HUES64 (cell line): ENCODE measurements around the gene PTPRU.
"Not testable (repeated sequence)": the region's sequence is repeated elsewhere in the genome, so short reads cannot be mapped to it uniquely, and the experiment has no call there.

Experiments
- H3K27ac ChIP-seq: 2 replicates; pipeline ENCODE4 v1.7.0; 2013; ENCODE audit warnings: low read depth, low read length, inconsistent platforms
- H3K27me3 ChIP-seq: 2 replicates; pipeline ENCODE4 v1.6.1; 2013; ENCODE audit warnings: mild to moderate bottlenecking, low read length; ENCODE audit not compliant: insufficient read depth
- H3K36me3 ChIP-seq: 2 replicates; pipeline ENCODE4 v1.6.1; 2013; ENCODE audit warnings: mild to moderate bottlenecking, low read length; ENCODE audit not compliant: insufficient read depth
- H3K4me1 ChIP-seq: 2 replicates; pipeline ENCODE4 v1.6.1; 2013; ENCODE audit warnings: mild to moderate bottlenecking, low read length, moderate library complexity; ENCODE audit not compliant: insufficient read depth
- H3K4me3 ChIP-seq: 2 replicates; pipeline ENCODE4 v1.5.1; 2013; ENCODE audit warnings: mild to moderate bottlenecking, low read length, moderate library complexity
- H3K9ac ChIP-seq: 2 replicates; pipeline ENCODE4 v1.6.1; 2013; ENCODE audit warnings: mild to moderate bottlenecking, low read depth, low read length
- H3K9me3 ChIP-seq: 2 replicates; pipeline ENCODE4 v1.6.1; 2013; ENCODE audit warnings: low read depth, low read length; ENCODE audit not compliant: insufficient read depth
- WGBS: fragments of 150-250, 120-280 bp; methylation state at CpG from one replicate; pipeline ENCODE4 v1.1.7; 2013; ENCODE audit warnings: missing lambda C conversion rate; 5-methylcytosine and 5-hydroxymethylcytosine counted together

PTPRU gene

DNA sequence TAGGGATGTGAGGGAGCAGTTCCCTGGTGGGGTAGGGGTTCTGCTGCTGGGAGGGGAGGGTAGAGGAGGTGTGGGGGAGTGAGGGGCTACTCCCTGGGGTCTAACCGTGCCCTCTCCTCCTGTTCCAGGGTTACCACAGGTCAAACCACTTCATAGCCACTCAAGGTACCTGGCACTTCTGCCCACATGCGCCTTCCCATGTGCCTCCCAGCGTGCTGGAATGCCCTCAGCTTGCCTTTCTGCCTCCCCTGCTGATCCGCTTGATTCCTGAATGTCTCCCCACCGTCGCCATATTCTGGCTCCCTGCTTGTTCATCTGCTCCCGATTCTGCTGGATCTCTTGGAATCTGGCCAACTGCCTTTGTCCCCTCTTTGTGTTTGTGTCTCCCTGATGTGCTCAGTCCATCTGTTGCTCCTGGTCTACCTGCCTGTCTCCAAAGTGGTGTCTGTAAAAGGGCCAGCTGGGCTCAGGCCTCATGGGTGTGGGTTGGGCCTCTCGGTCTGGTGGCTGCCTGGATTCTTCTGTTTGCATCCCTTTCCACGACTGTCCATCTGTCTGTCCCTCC, 74.4 kb downstream of the PTPRU start:
- Histone ChIP-seq H3K36me3 (peaks cover 22% of the 10 kb centered on the region), H3K27ac (no peak overlapping the region), H3K4me3 (no peak overlapping the region), H3K4me1 (no peaks in the 10 kb centered on the region), H3K9ac (no peak overlapping the region), H3K9me3 (no peaks in the 10 kb centered on the region), H3K27me3 (no peaks in the 10 kb centered on the region)
- WGBS = 92% methylated on average over 9 of the region's 9 CpGs

DNA sequence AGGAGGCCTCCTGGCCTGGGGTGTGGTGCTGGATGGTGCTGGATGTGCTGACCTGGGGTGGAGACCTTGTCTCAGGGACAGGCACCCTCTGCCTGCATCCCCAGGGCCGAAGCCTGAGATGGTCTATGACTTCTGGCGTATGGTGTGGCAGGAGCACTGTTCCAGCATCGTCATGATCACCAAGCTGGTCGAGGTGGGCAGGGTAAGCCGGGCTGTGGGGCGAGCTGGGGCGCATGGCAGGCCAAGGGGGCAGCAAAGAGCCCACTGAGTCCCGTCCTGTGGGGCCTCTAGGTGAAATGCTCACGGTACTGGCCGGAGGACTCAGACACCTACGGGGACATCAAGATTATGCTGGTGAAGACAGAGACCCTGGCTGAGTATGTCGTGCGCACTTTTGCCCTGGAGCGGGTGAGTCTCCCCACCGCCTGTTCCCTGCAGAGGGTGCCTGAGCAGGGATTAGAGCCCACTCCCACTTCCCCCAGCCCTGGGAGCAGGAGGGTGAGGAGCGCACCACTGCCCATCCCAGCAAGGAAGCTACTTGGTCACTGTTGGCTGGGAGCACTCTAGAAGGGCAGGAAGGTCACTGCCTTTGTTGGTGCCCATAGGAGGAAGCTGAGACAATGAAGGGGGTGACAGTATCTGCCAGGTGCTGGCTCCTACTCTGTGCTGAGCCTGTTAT, 75.2 kb downstream of the PTPRU start:
- WGBS = 95% methylated on average over 16 of the region's 16 CpGs

DNA sequence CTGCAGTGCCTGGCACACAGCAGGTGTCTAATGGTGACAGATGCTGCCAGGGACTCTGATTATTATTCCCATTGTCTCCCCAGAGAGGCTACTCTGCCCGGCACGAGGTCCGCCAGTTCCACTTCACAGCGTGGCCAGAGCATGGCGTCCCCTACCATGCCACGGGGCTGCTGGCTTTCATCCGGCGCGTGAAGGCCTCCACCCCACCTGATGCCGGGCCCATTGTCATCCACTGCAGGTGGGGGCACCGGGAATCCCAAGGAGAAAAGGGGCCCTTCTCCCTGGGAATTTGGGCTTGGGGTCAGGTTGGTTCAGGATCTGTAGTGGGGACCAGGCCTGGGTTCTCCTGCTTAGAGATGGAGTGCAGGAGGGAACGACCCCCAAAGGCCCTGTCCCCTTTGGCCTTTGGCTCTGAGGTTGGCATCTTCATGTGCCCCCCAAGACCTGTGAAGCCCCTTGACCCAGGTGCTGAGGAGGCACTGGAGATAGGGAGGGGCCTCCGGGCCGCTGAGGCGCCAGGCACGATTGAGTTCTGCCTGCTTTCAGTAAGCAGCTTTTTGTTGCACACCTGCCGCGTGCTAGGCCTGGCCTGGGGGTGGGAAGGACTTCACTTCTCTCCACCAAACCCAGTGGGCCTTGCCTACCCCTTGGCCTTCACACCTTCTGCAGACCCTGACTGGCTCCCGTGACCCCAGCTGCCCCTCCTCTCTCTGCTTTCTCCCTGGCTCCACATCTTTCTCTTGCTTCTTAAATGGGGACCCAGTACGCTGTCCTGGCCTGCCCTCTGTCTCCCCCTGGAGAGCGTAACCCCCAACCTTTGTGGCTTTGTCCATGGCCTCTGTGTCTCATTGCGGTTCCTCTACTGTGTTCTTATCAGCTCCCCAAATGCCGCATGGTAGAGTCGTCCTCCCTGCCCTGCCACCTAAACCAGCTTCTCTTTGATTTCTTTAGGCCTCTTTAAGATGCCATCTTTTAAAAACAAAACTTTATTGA, 76.4 kb downstream of the PTPRU start:
- H3K27ac ChIP-seq = no peak overlapping the region
- H3K9ac ChIP-seq = no peak overlapping the region
- H3K9me3 ChIP-seq = no peaks in the 10 kb centered on the region
- H3K36me3 ChIP-seq = peaks cover 36% of the 10 kb centered on the region
- no peaks in the 10 kb centered on the region for H3K4me1 ChIP-seq
- H3K4me3 ChIP-seq = no peak overlapping the region
- H3K27me3 ChIP-seq = no peaks in the 10 kb centered on the region
- WGBS = 93% methylated on average over 24 of the region's 24 CpGs

More for the DNA sequence above, 75.2 kb downstream of the PTPRU start:
- no peaks in the 10 kb centered on the region for H3K9me3 ChIP-seq
- no peak overlapping the region for H3K27ac ChIP-seq
- no peaks in the 10 kb centered on the region for H3K4me1 ChIP-seq
- peaks cover 30% of the 10 kb centered on the region for H3K36me3 ChIP-seq
- no peak overlapping the region for H3K9ac ChIP-seq
- no peaks in the 10 kb centered on the region for H3K27me3 ChIP-seq
- no peak overlapping the region for H3K4me3 ChIP-seq

DNA sequence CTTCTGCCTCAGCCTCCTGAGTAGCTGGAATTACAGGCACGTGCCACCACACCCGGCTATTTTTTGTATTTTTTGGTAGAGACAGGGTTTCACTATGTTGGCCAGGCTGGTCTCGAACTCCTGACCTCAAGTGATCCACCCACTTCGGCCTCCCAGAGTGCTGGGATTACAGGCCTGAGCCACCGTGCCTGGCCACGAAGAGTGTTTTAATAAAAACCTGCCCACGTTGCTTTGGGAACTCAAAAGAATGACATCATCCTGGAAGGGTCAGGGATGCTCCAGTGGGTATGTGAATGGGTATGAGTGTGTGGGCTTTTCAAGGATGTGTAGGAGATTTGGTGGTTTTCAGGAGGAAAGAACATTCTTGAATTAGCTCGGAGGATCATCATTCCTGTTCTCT, 78.4 kb downstream of the PTPRU start:
- H3K9ac ChIP-seq, H3K27me3 ChIP-seq, H3K4me1 ChIP-seq, H3K27ac ChIP-seq, H3K9me3 ChIP-seq, H3K4me3 ChIP-seq: not testable (repeated sequence)
- 96% methylated on average over 8 of the region's 8 CpGs for WGBS
- peaks cover 37% of the 10 kb centered on the region for H3K36me3 ChIP-seq

DNA sequence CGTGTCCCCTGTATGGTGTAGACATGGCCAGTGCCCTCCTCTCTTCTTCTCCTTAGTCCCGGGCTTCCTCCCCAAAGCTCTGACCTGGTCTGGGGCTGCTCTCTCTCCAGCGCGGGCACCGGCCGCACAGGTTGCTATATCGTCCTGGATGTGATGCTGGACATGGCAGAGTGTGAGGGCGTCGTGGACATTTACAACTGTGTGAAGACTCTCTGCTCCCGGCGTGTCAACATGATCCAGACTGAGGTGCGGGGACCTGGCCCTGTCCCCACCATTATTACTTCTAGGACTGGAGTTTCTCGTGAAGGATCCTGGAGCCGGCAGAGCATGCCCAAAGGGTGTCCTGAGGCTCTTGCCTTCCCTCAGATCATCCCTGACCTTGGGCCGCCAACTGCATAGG, 78.9 kb downstream of the PTPRU start:
- no peak overlapping the region for H3K9ac ChIP-seq
- H3K27me3 ChIP-seq = no peaks in the 10 kb centered on the region
- peaks cover 37% of the 10 kb centered on the region for H3K36me3 ChIP-seq
- WGBS = 94% methylated on average over 15 of the region's 15 CpGs
- no peak overlapping the region for H3K27ac ChIP-seq
- no peak overlapping the region for H3K4me3 ChIP-seq
- H3K9me3 ChIP-seq = no peaks in the 10 kb centered on the region
- H3K4me1 ChIP-seq = no peaks in the 10 kb centered on the region

DNA sequence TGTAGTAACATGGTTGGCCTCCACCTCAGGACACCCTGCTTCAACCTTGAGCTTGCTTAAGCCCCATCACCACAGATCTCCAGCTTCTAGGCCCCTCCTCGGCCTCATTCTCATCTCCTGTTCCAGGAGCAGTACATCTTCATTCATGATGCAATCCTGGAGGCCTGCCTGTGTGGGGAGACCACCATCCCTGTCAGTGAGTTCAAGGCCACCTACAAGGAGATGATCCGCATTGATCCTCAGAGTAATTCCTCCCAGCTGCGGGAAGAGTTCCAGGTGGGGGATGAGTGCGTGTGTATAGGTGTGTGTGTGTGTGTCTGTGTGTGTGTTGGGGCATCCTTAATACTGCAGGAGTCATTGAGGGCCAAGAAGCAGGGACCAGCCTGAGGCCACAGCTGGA, 79.6 kb downstream of the PTPRU start:
- Histone ChIP-seq H3K9me3 (no peaks in the 10 kb centered on the region), H3K27ac (no peak overlapping the region), H3K4me1 (no peaks in the 10 kb centered on the region), H3K4me3 (no peak overlapping the region), H3K27me3 (no peaks in the 10 kb centered on the region), H3K9ac (no peak overlapping the region), H3K36me3 (peaks cover 37% of the 10 kb centered on the region)
- WGBS = 93% methylated on average over 4 of the region's 4 CpGs

DNA sequence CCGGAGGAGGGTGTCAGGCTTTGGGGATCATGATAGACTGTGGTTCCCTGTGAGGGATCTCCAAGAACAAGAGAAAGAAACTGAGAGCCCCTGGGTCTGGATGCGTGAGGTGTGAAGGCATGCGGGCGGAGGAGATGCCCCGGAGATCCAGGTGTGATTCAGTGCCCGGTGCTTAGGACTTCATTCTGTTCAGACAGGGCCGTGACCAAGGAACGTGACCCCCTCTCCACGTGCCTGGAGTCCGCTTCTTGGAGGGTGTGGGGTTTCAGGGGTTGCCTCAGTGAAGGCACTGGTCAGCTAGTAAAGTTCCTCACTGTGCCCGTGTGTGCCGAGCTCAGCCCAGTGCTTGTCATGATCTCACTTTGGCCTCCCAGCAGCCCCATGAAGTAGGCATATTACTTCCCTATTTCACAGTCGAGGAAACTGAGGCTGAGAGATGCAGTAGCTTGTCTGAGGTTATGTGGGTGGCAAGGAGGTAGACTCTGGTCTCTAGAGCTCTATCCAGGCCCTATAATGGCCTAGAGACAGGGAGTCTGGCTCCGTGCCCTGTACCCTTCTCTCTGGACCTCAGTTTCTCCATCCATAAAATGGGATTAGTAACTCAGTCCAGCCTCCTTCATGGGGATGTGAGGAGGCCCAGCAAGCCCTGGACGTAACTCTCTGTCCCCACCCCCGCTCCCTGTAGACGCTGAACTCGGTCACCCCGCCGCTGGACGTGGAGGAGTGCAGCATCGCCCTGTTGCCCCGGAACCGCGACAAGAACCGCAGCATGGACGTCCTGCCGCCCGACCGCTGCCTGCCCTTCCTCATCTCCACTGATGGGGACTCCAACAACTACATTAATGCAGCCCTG, 81.0 kb downstream of the PTPRU start:
- no peaks in the 10 kb centered on the region for H3K27me3 ChIP-seq

DNA sequence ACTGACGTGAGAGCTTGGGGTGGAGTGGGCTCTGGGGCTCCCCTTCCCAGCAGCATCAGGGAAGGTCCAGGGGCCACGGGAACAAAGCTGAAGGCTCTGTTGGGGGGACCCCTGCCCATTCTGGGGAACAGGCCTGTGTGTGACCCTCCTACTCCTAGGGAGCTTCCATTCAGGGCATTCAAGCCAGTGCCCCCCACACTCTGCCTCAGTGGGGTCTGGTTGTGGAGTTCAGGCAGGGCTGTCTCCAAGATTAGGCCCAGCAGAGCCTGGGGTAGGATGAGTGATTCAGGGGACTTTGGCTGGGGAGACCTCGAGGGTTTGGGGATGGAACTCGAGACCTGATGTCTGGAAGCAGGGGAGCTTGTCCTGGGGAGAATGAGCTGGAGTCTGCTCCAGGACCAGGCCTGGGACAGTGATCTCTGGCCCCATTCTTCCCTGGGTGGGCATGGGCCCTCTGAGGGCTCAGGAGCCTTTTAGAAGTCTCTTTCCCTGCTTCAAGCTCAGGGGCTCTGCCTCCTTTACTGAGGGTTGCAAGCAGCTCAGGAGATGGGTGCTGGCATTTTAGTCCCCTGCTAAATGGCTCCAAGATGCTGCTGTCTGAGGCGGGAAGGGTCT, 81.7 kb downstream of the PTPRU start:
- WGBS = 92% methylated on average over 5 of the region's 5 CpGs
- H3K4me1 ChIP-seq = no peaks in the 10 kb centered on the region
- no peaks in the 10 kb centered on the region for H3K27me3 ChIP-seq
- H3K4me3 ChIP-seq = no peak overlapping the region
- peaks cover 35% of the 10 kb centered on the region for H3K36me3 ChIP-seq
- H3K27ac ChIP-seq = no peak overlapping the region
- no peaks in the 10 kb centered on the region for H3K9me3 ChIP-seq
- no peak overlapping the region for H3K9ac ChIP-seq

More for the DNA sequence above, 81.0 kb downstream of the PTPRU start:
- 95% methylated on average over 30 of the region's 30 CpGs for WGBS
- Histone ChIP-seq H3K36me3 (peaks cover 35% of the 10 kb centered on the region), H3K4me3 (no peak overlapping the region), H3K27ac (no peak overlapping the region), H3K4me1 (no peaks in the 10 kb centered on the region), H3K9ac (no peak overlapping the region), H3K9me3 (no peaks in the 10 kb centered on the region)

DNA sequence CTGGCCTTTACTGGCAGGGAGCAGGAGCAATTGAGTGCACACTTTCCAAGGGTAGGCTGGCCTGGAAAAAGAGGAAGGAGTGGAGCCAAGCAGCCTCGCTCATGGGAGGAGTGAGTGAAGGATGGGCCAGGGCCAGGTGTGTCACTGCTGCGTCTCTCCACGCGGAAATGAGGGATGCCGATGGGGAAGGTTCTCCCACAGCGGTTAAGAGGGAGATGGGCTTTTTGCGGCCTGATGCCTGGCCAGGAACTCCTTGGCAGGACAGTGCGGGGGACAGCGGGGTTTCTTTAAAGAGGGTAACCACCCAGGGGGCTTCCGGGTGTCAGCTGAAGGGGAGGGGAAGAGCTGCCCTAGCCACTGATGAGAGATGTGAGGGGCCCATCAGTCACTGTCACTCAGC, 82.4 kb downstream of the PTPRU start:
- H3K27me3 ChIP-seq = no peaks in the 10 kb centered on the region
- no peak overlapping the region for H3K4me3 ChIP-seq
- H3K9me3 ChIP-seq = no peaks in the 10 kb centered on the region
- H3K36me3 ChIP-seq = peaks cover 35% of the 10 kb centered on the region
- H3K4me1 ChIP-seq = no peaks in the 10 kb centered on the region
- no peak overlapping the region for H3K9ac ChIP-seq
- H3K27ac ChIP-seq = no peak overlapping the region
- 92% methylated on average over 10 of the region's 10 CpGs for WGBS

DNA sequence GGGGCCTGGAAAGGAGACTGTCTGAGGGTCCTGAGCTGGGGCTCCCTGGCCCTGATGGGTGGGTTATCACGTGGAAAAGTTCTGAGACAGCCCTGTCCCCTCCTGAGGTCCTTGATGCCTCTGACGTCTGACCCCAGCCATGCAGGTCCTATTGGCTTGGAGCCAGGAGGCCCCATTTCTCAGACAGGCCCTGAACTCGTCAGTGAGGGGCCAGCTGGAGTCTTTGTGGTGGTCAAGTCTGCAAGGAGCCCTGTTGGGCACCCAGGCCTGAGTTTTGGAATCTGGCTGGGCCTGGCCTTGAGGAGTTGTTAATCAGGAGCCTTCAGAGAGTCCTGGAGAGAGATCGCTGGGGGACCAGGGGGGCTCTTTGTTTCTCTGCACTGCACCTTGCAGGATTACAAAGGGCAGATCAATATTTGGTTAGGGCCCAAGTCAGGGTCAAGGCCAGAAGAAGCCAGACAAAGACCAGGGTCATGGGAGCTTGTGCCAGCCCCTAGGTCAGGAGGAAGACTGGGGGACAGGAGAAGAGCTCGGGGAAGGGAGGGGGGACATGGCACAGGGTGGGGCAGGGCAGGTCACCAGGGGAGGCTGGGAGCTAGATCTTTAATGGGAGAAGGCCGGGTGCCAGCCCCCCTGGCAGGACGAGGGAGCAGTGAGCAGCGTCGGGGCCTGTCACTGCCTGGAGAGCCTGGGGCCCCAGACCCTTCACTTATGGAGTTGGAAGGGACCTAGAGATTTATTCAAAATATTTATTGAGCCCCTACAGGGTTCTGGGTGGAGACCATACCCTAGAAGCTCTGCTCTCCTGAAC, 83.2 kb downstream of the PTPRU start:
- WGBS = 90% methylated on average over 9 of the region's 9 CpGs
- H3K27ac ChIP-seq = no peak overlapping the region
- no peaks in the 10 kb centered on the region for H3K27me3 ChIP-seq
- no peaks in the 10 kb centered on the region for H3K9me3 ChIP-seq
- H3K9ac ChIP-seq = no peak overlapping the region
- 0 out of 2 replicates have a peak, but pooled peaks cover 4% of the 10 kb centered on the region for H3K4me1 ChIP-seq
- no peak overlapping the region for H3K4me3 ChIP-seq
- H3K36me3 ChIP-seq = peaks cover 32% of the 10 kb centered on the region
